Stimulated activated naive CD8-positive, alpha-beta T cell treated with anti-CD3 and anti-CD28 coated beads, Interleukin-15, Interleukin-2, amounts not matched to agents 100 U/mL and 50 U/mL, for 24 hours (primary cell): ENCODE data around the gene MTR.
A peak's percentile ranks its signal among the peaks of the same experiment; 100 is the strongest.
"Not testable (repeated sequence)": the region's sequence is repeated elsewhere in the genome, so short reads cannot be mapped to it uniquely, and the experiment has no call there.

ENCODE experiments used
- ATAC-seq: fragments of 150-1000 bp; cut with Tn5 transposase; one replicate; pipeline ENCODE4 v1.10.0; 2021
- DNase-seq: peaks from one replicate; pipeline ENCODE4 v3.0.0; 2021

The MTR gene

GRCh38 chr1:236833575-236833974 lies 38.5 kb downstream of the MTR start:
- no peak for ATAC-seq
- no peak for DNase-seq

GRCh38 chr1:236834876-236835275 lies 39.8 kb downstream of the MTR start:
- DNase-seq, result no peak
- ATAC-seq, result no peak

GRCh38 chr1:236835491-236835890 lies 40.4 kb downstream of the MTR start:
- ATAC-seq, result no peak
- no peak for DNase-seq

- DNase-seq (no peak), ATAC-seq (no peak)
Observed at GRCh38 chr1:236836157-236836556, 41.1 kb downstream of the MTR start.

GRCh38 chr1:236837115-236837514 lies 42.0 kb downstream of the MTR start:
- ATAC-seq (no peak), DNase-seq (no peak)

- no peak for ATAC-seq
- DNase-seq, result no peak
Observed at GRCh38 chr1:236837897-236838296, 42.8 kb downstream of the MTR start.

GRCh38 chr1:236841341-236841740 lies 46.2 kb downstream of the MTR start:
- DNase-seq, result no peak
- no peak for ATAC-seq

- ATAC-seq, result no peak
- no peak for DNase-seq
Observed at GRCh38 chr1:236844499-236845271, 49.6 kb downstream of the MTR start.

GRCh38 chr1:236845830-236846229 lies 50.7 kb downstream of the MTR start:
- no peak for DNase-seq
- no peak for ATAC-seq

- ATAC-seq (peak; percentile 55), DNase-seq (no peak)
Observed at GRCh38 chr1:236848274-236848923, 53.3 kb downstream of the MTR start.

GRCh38 chr1:236850077-236850979 lies 55.2 kb downstream of the MTR start:
- DNase-seq (no peak), ATAC-seq (no peak)

GRCh38 chr1:236851871-236852270 lies 56.8 kb downstream of the MTR start:
- no peak for ATAC-seq
- no peak for DNase-seq

GRCh38 chr1:236853921-236854604 lies 59.0 kb downstream of the MTR start:
- no peak for DNase-seq
- no peak for ATAC-seq

- ATAC-seq (no peak), DNase-seq (no peak)
Observed at GRCh38 chr1:236854605-236854983, 59.5 kb downstream of the MTR start.

GRCh38 chr1:236856649-236857048 lies 61.6 kb downstream of the MTR start:
- not testable (repeated sequence) for ATAC-seq, DNase-seq

GRCh38 chr1:236858165-236858564 lies 63.1 kb downstream of the MTR start:
- ATAC-seq (no peak), DNase-seq (no peak)

- DNase-seq (no peak), ATAC-seq (no peak)
Observed at GRCh38 chr1:236860101-236860500, 65.0 kb downstream of the MTR start.

GRCh38 chr1:236860674-236861073 lies 65.6 kb downstream of the MTR start:
- ATAC-seq (no peak), DNase-seq (no peak)

GRCh38 chr1:236861560-236862218 lies 66.6 kb downstream of the MTR start:
- ATAC-seq, result peak; percentile 36
- DNase-seq, result no peak

- ATAC-seq, result no peak
- DNase-seq, result no peak
Observed at GRCh38 chr1:236862219-236862591, 67.1 kb downstream of the MTR start.

GRCh38 chr1:236862615-236863211 lies 67.6 kb downstream of the MTR start:
- DNase-seq, result no peak
- peak; percentile 49 for ATAC-seq
